ENCODE data around the gene OR4C13.
A peak's percentile ranks its signal among the peaks of the same experiment; 100 is the strongest.
"Not testable (repeated sequence)": the region's sequence is repeated elsewhere in the genome, so short reads cannot be mapped to it uniquely, and the experiment has no call there.

OR4C13 gene

DNA sequence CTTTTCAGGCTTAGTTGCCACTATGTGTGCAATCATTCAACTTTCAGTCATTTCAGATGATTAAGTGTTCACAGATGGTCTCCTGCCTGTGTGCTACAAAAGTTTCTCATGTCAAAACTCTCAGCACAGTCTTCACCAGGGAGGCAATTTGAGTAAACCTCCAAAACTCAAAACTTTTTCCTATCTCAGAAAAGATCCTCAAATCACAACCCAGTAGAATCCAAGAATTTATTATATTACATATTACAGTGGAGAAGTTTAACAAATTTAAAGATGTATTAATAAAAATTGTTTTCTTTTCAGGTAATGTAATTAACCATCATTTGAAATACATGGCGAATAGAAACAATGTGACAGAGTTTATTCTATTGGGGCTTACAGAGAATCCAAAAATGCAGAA lies at the start of gene OR4C13:
Gene OR4C13, plus strand, starts transcription at position 301 of the 400 bp plus-strand sequence. Its CDS starts 32 bp downstream, at position 333.
- no peak for DNase-seq (ENCODE audit: low read depth)

DNA sequence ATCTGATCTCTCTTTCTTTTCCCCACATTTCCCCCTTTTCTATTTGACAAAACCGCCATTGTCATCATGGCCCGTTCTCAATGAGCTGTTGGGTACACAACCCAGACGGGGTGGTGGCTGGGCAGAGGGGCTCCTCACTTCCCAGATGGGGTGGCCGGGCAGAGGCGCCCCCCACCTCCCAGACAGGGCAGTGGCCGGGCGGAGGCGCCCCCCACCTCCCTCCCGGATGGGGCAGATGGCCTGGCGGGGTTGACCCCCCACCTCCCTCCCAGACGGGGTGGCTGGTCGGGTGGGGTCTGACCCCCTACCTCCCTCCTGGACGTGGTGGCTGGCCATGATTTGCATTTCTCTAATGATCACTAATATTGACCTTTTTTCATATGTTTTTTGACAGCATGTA lies 40.7 kb upstream of the OR4C13 start:
- DNase-seq (ENCODE audit: low read depth): not testable (repeated sequence)

DNA sequence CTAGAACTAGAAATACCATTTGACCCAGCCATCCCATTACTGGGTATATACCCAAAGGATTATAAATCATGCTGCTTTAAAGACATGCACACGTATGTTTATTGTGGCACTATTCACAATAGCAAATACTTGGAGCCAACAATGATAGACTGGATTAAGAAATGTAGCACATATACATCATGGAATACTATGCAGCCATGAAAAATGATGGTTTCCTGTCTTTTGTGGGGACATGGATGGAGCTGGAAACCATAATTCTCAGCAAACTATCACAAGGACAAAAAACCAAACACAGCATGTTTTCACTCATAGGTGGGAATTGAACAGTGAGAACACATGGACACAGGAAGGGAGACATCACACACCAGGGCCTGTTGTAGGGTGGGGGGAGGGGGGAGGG lies 3.5 kb upstream of the OR4C13 start:
- DNase-seq (ENCODE audit: low read depth): not testable (repeated sequence)

DNA sequence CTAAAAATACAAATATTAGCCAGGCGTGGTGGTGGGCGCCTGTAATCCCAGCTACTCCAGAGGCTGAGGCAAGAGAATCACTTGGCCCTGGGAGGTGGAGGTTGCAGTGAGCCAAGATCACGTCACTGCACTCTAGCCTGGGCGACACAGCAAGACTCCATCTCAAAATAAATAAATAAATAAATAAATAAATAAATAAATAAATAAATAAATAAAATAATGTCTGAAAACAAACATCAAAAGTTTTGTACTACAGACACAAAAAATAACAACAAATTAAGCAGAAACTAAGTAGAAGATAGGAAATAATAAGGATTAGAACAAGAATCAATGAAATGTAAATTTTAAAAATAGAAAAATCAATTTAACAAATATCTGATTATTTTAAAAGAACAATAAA lies 21.2 kb downstream of the OR4C13 start:
- not testable (repeated sequence) for DNase-seq (ENCODE audit: low read depth)

DNA sequence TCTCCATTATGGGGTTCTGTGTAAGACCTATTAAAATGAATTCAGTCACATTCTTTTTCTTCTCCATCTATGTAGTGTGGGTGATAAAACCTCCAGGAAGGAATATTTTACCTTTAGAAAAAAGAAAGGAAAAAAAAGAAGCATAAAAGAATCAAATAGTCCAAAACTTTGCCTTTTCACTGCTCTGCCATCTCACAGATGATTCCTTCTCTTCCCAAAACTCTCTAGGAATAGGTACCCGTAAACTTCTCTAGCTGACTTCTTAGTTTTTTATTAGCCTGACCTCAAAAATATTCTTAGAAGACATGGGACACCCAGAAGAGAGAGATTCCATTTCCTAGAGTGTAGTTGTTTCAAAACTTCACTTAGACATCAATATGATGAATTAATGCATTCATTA lies 30.2 kb downstream of the OR4C13 start, which contains the start of gene OR4C12:
Gene OR4C12, minus strand, starts transcription at position 101 of the 400 bp plus-strand sequence. Its CDS starts 34 bp downstream, at position 67.
- not testable (repeated sequence) for DNase-seq (ENCODE audit: low read depth)

DNA sequence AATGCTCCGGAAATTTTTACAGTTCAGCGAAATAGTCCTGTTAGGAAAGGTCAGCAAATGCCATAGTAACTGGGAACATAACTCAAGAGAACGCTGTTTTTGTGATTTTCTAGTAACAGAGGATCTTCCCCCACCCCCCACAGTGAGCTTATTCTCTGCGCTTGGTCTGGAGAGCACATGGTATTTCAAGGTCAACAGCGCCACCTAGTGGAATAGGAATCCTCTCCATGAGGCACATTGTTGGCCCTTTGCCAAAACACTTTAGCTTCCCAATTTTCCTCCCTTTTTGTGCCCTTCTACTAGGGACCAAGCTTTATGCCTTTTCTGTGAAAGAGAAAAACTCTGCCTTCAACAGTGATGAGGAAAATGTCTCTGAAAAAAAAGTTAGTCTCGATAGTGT lies 43.4 kb downstream of the OR4C13 start:
- DNase-seq (ENCODE audit: low read depth): peak; percentile 52

Data from iris pigment epithelial cell (primary cell).